ENCODE data around the gene JAKMIP1.

- no peak for TF ChIP-seq YY1 (IDR thresholded peaks at IDR 0.05; ENCODE audit: insufficient read depth, insufficient read length)
- TF ChIP-seq ZNF274 (IDR thresholded peaks at IDR 0.05; ENCODE audit: low read depth, low read length) = no peak
- TF ChIP-seq SUZ12 (IDR thresholded peaks at IDR 0.05; ENCODE audit: extremely low read depth, insufficient read depth, insufficient read length) = no peak
These were observed 201.0 kb downstream of the JAKMIP1 start for GRCh38 chr4:5999356-5999755.

All from NT2/D1 (cell line).